Lower lobe of right lung (tissue), 2 donors: ENCODE measurements around the gene UBAP1. TPM values are rescaled to one million over a fixed set of nuclear protein-coding genes. Genes with fewer than 3 reads are reported as not detected.
"Not testable (repeated sequence)": the region's sequence is repeated elsewhere in the genome, so short reads cannot be mapped to it uniquely, and the experiment has no call there.

Experiments used
- ATAC-seq, 2 donors: fragments of 200-7000 bp; cut with Tn5 transposase; one replicate each; pipeline ENCODE4 v1.9.1; 2020 to 2022; ENCODE audit warnings: mild to moderate bottlenecking in 2 of 2, moderate library complexity in 2 of 2
- DNase-seq: peaks from one replicate; pipeline ENCODE4 v3.0.0-alpha.2; 2020
- H3K27ac ChIP-seq: fragments of 200-600 bp; one replicate; pipeline ENCODE4 v1.8.0; 2022
- H3K27me3 ChIP-seq: fragments of 200-600 bp; one replicate; pipeline ENCODE4 v1.8.0; 2022; ENCODE audit warnings: low read depth
- H3K36me3 ChIP-seq: fragments of 200-600 bp; one replicate; pipeline ENCODE4 v1.8.0; 2022; ENCODE audit warnings: mild to moderate bottlenecking
- H3K4me1 ChIP-seq: fragments of 200-600 bp; one replicate; pipeline ENCODE4 v1.8.0; 2022
- H3K4me3 ChIP-seq: fragments of 200-600 bp; one replicate; pipeline ENCODE4 v1.8.0; 2022; ENCODE audit warnings: mild to moderate bottlenecking
- H3K9me3 ChIP-seq: fragments of 200-600 bp; one replicate; pipeline ENCODE4 v1.8.0; 2022
- intact Hi-C: fragments of 100-400 bp; cut with DNase I; formaldehyde crosslinking; loops from one replicate; pipeline ENCODE4 v1.11.0; 2022
- total RNA-seq: library from RNA; stranded (reverse); fragmentation: NEBNext Ultra II Directional; extraction: Animal tissue kit (Norgen Biotek cat#: 25700); gene quantifications from one replicate; pipeline ENCODE4 v1.2.1, GENCODE V29; 2021
- TF ChIP-seq, protein P1 (sequence below): fragments of 200-600 bp; IDR thresholded peaks from one replicate; pipeline ENCODE4 v1.8.0; 2022; ENCODE audit warnings: antibody characterized with exemption, mild to moderate bottlenecking
- donor health status: DM: no; HTN: yes; CAD: no; lungs with severe emphysema.

The UBAP1 gene
- total RNA-seq, 1 donor from 2014 or later = 47.0 TPM

DNA sequence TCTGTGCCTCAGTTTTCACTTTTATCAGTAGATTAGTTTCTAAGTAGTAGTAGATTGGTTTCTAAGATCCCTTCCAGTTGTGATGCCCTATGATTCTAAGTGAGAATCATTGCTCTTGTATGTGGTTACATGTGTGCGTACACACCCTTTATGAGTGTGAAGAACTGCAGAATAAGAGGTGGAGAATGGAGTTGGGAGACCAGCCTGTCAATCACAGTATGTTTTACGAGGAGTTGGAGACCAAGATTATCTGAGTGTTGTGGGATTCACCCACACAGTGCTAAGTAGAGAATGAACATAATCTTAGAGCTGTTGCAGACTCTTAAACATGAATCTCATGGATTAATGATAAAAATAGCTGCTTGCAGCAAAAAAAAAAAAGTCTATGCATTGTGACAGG is 112.6 kb downstream of the UBAP1 start:
- intact Hi-C loops = no loop called here

DNA sequence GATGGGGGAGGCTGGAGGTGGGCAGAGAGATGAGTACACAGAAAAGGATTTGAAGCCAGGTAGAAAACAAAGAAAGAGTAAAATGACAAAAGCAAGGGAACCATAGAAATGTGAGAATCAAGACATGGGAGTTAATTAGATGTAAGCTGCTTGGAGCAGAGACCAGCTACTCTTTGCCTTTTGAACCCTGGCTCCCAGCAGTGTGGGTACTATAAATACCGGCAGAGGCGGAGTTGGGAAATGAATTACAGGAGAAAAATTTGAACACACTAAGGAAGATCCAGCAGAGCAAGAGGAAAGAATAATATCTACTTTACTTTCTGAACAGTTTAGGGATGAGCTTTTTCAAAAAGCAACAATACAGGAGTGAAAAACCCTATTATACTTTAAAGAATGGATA is 113.7 kb downstream of the UBAP1 start:
- intact Hi-C loops = no loop called here
- H3K27me3 ChIP-seq = no peaks in the 10 kb centered on the region
- no peaks in the 10 kb centered on the region for H3K36me3 ChIP-seq
- no peak overlapping the region for H3K4me3 ChIP-seq
- H3K27ac ChIP-seq = no peak overlapping the region
- ATAC-seq (no peak), DNase-seq (no peak)
- TF ChIP-seq, protein P1, sequence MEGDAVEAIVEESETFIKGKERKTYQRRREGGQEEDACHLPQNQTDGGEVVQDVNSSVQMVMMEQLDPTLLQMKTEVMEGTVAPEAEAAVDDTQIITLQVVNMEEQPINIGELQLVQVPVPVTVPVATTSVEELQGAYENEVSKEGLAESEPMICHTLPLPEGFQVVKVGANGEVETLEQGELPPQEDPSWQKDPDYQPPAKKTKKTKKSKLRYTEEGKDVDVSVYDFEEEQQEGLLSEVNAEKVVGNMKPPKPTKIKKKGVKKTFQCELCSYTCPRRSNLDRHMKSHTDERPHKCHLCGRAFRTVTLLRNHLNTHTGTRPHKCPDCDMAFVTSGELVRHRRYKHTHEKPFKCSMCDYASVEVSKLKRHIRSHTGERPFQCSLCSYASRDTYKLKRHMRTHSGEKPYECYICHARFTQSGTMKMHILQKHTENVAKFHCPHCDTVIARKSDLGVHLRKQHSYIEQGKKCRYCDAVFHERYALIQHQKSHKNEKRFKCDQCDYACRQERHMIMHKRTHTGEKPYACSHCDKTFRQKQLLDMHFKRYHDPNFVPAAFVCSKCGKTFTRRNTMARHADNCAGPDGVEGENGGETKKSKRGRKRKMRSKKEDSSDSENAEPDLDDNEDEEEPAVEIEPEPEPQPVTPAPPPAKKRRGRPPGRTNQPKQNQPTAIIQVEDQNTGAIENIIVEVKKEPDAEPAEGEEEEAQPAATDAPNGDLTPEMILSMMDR = no peak
- H3K4me1 ChIP-seq = no peaks in the 10 kb centered on the region
- H3K9me3 ChIP-seq = no peaks in the 10 kb centered on the region

More for the DNA sequence above, 112.6 kb downstream of the UBAP1 start:
- H3K27ac ChIP-seq = no peak overlapping the region
- ATAC-seq (no peak), DNase-seq (no peak)
- no peaks in the 10 kb centered on the region for H3K4me1 ChIP-seq
- no peaks in the 10 kb centered on the region for H3K36me3 ChIP-seq
- H3K9me3 ChIP-seq = no peaks in the 10 kb centered on the region
- H3K27me3 ChIP-seq = no peaks in the 10 kb centered on the region
- TF ChIP-seq, protein P1 = no peak
- no peak overlapping the region for H3K4me3 ChIP-seq

DNA sequence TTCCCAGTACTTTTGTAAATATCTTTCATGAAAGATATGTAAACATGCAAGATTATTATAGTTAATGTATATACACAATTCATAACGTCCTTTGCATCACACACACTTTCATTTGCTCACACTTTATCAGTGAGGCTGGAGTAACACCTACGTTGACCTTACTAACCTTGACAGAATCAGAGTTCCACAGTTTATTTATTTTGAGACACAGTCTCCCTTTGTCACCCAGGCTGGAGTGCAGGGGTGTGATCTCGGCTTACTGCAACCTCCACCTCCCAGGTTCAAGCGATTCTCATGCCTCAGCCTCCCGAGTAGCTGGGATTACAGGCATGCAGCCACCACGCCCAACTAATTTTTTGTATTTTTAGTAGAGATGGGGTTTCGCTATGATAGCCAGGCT is 122.2 kb downstream of the UBAP1 start:
- ATAC-seq, H3K4me1 ChIP-seq, DNase-seq, H3K9me3 ChIP-seq, H3K27me3 ChIP-seq, H3K27ac ChIP-seq, H3K4me3 ChIP-seq, intact Hi-C loops, H3K36me3 ChIP-seq: not testable (repeated sequence)

Other genes with a start within 250 kb of the UBAP1 start
- 33.3 TPM for gene UBAP2, start 130.2 kb upstream of the UBAP1 start, total RNA-seq
- 38.5 TPM for gene DCAF12, start 52.3 kb upstream of the UBAP1 start, total RNA-seq
- gene KIF24, start 150.2 kb downstream of the UBAP1 start, total RNA-seq = 1.4 TPM
- gene NUDT2, start 150.5 kb downstream of the UBAP1 start, total RNA-seq = 13.5 TPM
- gene MYORG, start 197.9 kb downstream of the UBAP1 start, total RNA-seq = 4.8 TPM